ENCODE measurements around the gene SRP14.
A peak's percentile ranks its signal among the peaks of the same experiment; 100 is the strongest.
"Not testable (repeated sequence)": the region's sequence is repeated elsewhere in the genome, so short reads cannot be mapped to it uniquely, and the experiment has no call there.

Gene SRP14

DNA sequence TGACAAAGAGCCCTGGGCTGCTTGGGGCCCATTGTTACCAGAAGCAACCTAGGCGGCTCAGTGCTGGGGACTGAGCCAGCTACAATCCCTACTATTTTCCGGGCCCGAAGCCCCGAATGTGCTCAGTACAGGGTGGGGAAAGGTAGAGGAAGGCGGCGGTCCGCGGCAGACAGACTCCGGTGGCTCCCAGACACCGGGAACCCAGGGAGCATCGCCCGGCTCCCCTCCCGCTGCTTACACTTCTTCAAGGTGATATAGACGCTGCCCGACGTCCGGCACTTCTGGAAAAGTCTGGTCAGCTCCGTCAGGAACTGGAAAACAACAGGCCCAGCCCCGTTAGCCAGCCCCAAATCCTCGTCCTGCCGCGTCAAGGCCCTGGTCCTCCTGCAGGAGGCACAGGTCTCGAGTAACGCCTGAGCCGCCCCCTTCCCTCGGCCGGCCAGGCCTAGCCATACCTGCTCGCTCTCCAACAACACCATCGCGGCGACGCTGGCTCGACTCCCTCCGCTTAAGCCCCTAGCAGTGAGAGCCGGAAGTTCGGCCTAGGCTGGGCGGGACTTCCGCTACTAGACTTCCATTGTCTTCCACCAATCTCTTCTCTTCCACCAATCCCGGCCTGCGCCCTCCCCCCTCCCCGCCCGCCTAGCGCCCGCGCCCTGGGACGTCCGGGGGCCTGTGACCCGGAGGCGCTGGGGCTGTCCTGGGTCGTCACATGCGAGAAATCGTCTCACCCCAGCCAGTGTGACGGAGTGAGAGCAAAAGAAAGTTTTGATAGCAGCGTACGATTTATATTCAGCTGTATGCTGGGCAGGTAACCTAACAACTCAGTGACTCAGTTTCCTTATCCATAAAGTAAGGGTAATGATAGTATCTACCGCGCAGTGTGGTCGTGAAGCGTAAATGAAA, at the start of gene SRP14:
Gene SRP14, minus strand, starts transcription at position 544 of the 906 bp plus-strand sequence. Its CDS starts 65 bp downstream, at position 479.
- peak; percentile 35 for FAIRE-seq

- FAIRE-seq, result no peak
These were observed 49.3 kb upstream of the SRP14 start for GRCh38 chr15:40087991-40088928.

- no peak for FAIRE-seq
These were observed 48.3 kb upstream of the SRP14 start for GRCh38 chr15:40087068-40087810.

DNA sequence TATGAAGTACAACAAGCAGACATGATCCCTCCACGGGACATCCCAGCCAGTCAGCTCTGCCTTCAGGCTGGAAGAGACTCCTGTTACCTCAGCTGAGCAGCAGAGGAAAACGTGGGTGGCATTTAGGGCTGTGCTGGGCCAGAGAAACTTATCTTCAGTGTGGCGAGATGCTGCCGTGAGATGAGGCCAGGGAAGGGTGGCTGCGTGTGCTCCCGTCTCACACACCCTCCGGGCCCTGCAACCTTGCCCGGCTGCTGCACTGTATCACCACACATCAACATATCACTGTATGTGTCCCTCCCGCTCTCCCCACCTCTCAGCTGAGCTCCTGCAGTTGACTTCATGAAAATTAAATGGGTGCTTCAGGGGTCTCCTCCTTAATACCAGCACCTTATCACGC, 46.3 kb upstream of the SRP14 start:
- no peak for FAIRE-seq

- no peak for FAIRE-seq
These were observed 45.7 kb upstream of the SRP14 start for GRCh38 chr15:40084650-40085049.

GRCh38 chr15:40082195-40082883, 43.4 kb upstream of the SRP14 start:
- FAIRE-seq, result no peak

DNA sequence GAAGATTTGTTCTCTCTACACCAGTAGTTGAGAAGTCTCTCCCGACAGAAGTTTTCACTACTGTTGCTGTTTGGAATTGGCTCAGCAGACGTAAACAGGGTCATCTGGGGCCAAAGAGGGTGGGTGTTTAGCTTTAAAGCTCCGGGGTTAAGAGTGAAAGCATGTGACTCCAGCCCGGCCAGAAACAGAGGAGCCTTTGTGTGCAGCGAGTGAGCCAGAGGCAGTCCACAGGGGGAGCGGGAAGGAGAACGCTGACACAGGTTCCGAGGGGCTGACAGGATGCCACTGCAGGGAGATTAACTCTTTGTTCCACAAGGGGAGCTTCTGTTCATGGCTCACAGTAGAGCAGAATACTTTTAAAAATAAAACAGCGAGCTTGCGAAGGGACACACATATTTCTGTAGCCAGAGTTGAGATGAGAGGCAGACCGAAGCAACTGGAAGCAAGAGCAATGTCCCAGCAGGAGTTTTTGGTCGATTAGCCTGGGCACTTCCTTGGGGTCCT, 42.8 kb upstream of the SRP14 start:
- FAIRE-seq, result peak; percentile 37

GRCh38 chr15:40080847-40081246, 41.9 kb upstream of the SRP14 start:
- no peak for FAIRE-seq

GRCh38 chr15:40080104-40080503, 41.1 kb upstream of the SRP14 start:
- no peak for FAIRE-seq

- no peak for FAIRE-seq
These were observed 40.5 kb upstream of the SRP14 start for GRCh38 chr15:40079456-40079855.

DNA sequence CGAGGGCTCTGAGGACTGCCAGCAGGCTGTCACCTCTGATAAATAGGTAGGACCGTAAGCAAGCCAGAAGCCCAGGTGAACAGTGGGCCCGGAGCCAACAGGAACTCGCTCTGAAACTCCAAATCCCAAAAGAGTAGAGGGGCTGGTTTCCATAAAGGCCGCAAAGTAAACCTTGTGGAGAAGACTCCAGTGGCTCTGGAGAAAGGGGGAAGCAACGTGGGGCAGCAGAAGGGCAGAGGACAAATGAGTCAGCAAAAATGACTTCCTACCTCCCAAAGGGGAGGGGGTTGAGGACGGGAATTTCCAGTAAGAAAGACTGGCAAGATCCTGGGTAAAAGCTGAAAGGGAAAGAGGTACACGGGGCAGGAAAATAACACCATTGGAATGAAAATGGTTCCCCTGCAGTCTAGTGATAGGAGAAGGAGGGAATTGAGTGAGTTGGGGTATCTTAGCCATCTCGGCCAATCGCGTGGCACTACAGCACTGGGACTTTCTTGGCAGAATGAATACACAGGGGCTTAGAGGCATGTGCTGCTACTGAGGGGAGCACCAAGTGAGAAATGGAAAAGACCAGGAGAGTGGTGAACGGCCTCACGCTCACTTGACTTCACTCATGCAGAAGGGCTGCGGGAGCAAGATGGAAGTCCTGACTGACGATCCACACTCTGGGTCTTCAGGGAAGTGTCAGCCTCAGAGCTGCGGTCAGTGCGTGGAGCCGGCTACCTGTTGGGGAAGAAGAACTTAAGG, 36.5 kb upstream of the SRP14 start:
- FAIRE-seq, result no peak

DNA sequence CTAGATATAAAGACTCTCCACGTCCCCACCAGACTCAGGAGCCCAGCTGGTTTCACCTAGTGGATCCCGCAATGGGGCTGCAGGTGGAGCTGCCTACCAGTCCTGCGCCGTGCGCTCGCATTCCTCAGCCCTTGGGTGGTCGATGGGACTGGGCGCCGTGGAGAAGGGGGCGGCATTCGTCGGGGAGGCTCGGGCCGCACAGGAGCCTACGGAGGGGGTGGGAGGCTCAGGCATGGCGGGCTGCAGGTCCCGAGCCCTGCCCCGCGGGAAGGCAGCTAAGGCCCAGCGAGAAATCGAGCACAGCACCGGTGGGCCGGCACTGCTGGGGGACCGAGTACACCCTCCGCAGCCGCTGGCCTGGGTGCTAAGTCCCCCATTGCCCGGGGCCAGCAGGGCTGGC, 35.7 kb upstream of the SRP14 start:
- FAIRE-seq, result not testable (repeated sequence)

DNA sequence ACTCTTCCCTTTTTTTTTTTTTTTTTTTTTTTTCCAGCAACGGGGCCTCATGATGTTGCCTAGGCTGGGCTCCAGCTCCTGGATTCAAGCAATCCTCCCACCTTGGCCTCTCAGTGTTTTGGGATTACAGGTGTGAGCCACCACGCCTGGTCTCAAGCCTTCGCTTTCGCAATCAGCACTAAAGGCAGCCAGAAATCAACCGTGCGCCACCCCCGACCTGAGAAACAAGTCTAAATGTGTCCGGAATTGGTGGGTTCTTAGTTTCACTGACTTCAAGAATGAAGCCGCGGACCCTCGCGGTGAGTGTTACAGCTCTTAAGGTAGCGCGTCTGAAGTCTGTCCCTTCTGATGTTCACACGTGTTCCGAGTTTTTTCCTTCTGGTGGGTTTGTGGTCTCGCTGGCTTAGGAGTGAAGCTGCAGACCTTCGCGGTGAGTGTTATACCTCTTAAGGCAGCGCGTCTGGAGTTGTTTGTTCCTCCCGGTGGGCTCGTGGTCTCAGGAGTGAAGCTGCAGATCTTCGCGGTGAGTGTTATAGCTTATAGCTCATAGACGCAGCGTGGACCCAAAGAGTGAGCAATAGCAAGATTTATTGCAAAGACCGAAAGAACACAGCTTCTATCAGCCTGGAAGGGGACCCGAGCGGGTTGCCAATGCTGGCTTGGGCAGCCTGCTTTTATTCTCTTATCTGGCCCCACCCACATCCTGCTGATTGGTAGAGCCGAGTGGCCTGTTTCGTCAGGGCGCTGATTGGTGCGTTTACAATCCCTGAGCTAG, 34.9 kb upstream of the SRP14 start:
- not testable (repeated sequence) for FAIRE-seq

GRCh38 chr15:40072216-40072990, 33.4 kb upstream of the SRP14 start:
- no peak for FAIRE-seq

- FAIRE-seq, result no peak
These were observed 31.7 kb upstream of the SRP14 start for GRCh38 chr15:40070608-40071218.

DNA sequence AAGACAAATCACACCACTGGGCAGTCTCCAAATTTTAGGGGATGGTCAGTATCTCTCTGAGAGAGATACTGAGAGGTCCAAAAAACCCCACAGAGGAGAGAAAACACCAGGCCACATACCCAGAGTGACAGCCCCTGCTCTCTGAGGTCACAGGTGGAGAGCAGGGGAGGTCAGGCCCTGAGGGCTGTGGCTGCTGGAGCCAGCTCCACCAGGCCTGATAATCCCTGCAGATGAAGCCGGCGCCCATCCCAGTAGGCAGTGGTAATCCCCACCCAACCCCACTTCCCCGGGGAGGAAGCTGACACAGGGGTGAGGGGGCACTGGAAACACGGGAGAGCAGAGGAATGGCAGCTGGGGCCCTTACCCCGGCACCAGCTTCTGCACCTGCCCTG, 31.2 kb upstream of the SRP14 start:
- no peak for FAIRE-seq

DNA sequence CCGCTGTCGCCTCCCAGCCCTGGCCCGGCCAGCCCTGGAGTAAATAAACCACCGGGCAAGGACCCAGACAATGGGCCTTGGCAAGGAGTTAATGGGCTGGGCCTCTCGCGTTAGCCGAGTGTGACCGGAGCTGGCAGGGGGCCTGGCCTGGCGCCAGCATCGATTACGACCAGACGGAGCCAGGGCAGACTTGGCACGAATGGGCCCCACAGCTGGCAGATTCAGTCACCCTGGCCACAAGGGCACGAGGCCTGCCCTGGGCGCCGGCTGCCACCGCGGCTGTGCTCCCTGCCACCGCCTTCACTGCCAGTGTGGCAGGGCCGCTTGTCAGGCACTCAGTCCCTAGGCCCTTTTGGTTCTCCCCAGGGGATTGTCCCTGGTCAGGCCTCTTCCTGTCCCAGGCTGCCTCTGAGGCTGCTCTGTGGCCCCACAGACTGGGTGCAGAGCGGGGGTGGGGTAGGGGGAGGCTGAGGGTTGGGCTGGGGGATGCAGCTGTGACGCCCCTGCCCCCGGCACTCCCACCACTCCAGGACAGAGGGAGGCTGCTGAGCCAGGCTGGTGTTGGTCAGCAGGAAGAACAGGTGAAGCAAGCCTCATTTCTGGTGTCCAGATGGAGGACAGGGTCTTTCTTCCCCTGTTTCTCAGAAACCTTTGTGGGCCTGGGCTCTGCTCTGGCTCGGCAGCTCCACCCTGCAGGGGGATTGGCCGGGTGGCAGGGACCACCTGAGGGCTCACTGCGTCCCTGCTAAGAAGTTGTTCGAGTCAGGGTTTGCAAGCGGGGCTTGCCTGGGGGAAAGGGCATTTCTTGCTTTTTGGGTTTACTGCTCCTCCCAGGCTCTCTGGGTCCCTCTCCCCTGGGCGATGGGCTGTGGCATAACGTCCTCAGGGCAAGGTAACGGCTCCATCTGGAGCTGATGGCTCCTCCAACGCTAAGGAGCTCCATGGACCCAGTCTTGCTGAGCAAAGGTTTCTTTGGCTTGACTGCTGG, 30.5 kb upstream of the SRP14 start:
- no peak for FAIRE-seq

Data from endometrium (tissue), 2 donors.